Endothelial cell of umbilical vein (primary cell): ENCODE data around the gene CAND1.

Experiments used
- EZH2 ChIP-seq: IDR thresholded peaks from 2 replicates; pipeline ENCODE4 v1.6.1; 2012; ENCODE audit warnings: borderline replicate concordance, low read depth, mild to moderate bottlenecking, moderate library complexity, low read length, inconsistent platforms; ENCODE audit not compliant: severe bottlenecking
- FOS ChIP-seq: IDR thresholded peaks from 2 replicates; pipeline ENCODE4 v1.6.1; 2011; ENCODE audit warnings: mild to moderate bottlenecking, low read length, moderate library complexity, borderline replicate concordance; ENCODE audit not compliant: insufficient read depth
- GATA2 ChIP-seq: IDR thresholded peaks from 2 replicates; pipeline ENCODE4 v1.7.0; 2011; ENCODE audit warnings: low read depth, mild to moderate bottlenecking, moderate library complexity, mixed read lengths, low read length; ENCODE audit not compliant: insufficient read length, insufficient read depth
- JUN ChIP-seq: IDR thresholded peaks from 2 replicates; pipeline ENCODE4 v1.6.1; 2011; ENCODE audit warnings: borderline replicate concordance, low read depth; ENCODE audit not compliant: insufficient read length, insufficient read depth
- POLR2A ChIP-seq: IDR thresholded peaks from 2 replicates; pipeline ENCODE4 v1.6.1; 2012; ENCODE audit warnings: low read depth, mild to moderate bottlenecking, control low read depth, low read length
- POLR2AphosphoS5 ChIP-seq: IDR thresholded peaks from 2 replicates; pipeline ENCODE4 v1.6.1; 2012; ENCODE audit warnings: low read depth, mild to moderate bottlenecking, control low read depth, low read length, moderate library complexity; ENCODE audit not compliant: insufficient read depth
- TF ChIP-seq, protein P1 (sequence below), 2 donors: IDR thresholded peaks; 1 replicate in 1 of 2; 2 replicates in 1 of 2; pipeline ENCODE4 v1.5.1; 2011; ENCODE audit warnings: low read length in 2 of 2, mild to moderate bottlenecking in 2 of 2, moderate library complexity in 2 of 2, control low read depth in 1 of 2, inconsistent platforms in 1 of 2, low read depth in 1 of 2; ENCODE audit not compliant: insufficient read depth in 1 of 2; ENCODE audit errors: extremely low read depth in 1 of 2
- TF ChIP-seq, protein P2 (sequence below): IDR thresholded peaks from 2 replicates; pipeline ENCODE4 v1.6.1; 2011; ENCODE audit not compliant: insufficient read depth, insufficient read length

DNA sequence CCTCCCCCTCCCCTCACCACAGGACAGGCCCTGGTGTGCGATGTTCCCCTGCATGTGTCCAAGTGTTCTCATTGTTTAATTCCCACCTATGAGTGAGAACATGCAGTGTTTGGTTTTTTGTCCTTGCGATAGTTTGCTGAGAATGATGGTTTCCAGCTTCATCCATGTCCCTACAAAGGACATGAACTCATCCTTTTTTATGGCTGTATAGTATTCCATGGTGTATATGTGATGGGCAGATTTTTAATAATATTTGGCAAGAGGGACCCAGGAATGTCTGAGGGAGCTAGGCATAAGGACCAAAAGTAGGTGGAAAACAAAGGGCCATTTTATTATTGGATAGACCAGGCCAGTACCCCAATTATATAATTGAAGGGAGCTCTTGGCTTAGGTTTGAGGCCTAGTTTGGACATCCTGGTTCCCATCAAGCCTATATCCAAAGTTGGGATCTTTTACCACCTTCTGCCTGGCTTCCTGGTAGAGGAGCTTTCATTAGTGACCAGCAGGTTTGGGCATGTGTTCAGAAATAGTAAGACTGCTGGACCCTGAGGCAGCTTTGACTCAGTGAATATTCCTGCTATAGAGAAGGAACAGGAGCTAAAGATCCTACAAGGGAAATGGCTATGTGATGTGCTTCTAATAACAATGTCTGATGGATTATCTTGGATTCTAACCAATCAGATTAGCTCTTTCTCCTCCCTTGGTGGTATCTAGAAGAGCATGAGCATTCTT is 76.0 kb downstream of the CAND1 start:
- TF ChIP-seq, protein P1, sequence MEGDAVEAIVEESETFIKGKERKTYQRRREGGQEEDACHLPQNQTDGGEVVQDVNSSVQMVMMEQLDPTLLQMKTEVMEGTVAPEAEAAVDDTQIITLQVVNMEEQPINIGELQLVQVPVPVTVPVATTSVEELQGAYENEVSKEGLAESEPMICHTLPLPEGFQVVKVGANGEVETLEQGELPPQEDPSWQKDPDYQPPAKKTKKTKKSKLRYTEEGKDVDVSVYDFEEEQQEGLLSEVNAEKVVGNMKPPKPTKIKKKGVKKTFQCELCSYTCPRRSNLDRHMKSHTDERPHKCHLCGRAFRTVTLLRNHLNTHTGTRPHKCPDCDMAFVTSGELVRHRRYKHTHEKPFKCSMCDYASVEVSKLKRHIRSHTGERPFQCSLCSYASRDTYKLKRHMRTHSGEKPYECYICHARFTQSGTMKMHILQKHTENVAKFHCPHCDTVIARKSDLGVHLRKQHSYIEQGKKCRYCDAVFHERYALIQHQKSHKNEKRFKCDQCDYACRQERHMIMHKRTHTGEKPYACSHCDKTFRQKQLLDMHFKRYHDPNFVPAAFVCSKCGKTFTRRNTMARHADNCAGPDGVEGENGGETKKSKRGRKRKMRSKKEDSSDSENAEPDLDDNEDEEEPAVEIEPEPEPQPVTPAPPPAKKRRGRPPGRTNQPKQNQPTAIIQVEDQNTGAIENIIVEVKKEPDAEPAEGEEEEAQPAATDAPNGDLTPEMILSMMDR (IDR thresholded peaks at IDR 0.05; ENCODE audit: extremely low read depth in 1 of 2, insufficient read depth in 1 of 2, low read depth in 1 of 2, low read length in 2 of 2) = no peak
- TF ChIP-seq GATA2 = no peak
- TF ChIP-seq, protein P2, sequence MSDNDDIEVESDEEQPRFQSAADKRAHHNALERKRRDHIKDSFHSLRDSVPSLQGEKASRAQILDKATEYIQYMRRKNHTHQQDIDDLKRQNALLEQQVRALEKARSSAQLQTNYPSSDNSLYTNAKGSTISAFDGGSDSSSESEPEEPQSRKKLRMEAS = no peak
- TF ChIP-seq EZH2 = no peak
- no peak for TF ChIP-seq POLR2A
- no peak for TF ChIP-seq POLR2AphosphoS5
- TF ChIP-seq FOS = no peak
- no peak for TF ChIP-seq JUN
